KOPT-K1 (cell line): Measurements from ENCODE around the gene GTF2I.
"Not testable (repeated sequence)": the region's sequence is repeated elsewhere in the genome, so short reads cannot be mapped to it uniquely, and the experiment has no call there.

Experiments
- H3K27ac ChIP-seq: fragments of 200-600 bp; sonication (generic); 2 replicates; pipeline ENCODE4 v1.5.1; 2016; ENCODE audit warnings: antibody characterized with exemption, mild to moderate bottlenecking, low read depth, low read length; ENCODE audit not compliant: poor library complexity, severe bottlenecking
- H3K36me3 ChIP-seq: fragments of 200-600 bp; sonication (generic); 2 replicates; pipeline ENCODE4 v1.5.1; 2017; ENCODE audit warnings: antibody characterized with exemption, mild to moderate bottlenecking, low read length, moderate library complexity; ENCODE audit not compliant: insufficient read depth
- H3K9me3 ChIP-seq: fragments of 200-600 bp; sonication (generic); 2 replicates; pipeline ENCODE4 v1.5.1; 2017; ENCODE audit warnings: antibody characterized with exemption, low read length, mild to moderate bottlenecking; ENCODE audit not compliant: insufficient read depth, poor library complexity, severe bottlenecking

Gene GTF2I

GRCh38 chr7:74770062-74770461 lies 112.5 kb downstream of the GTF2I start:
- H3K36me3 ChIP-seq, H3K27ac ChIP-seq, H3K9me3 ChIP-seq: not testable (repeated sequence)

GRCh38 chr7:74772093-74772492 lies 114.6 kb downstream of the GTF2I start:
- not testable (repeated sequence) for H3K9me3 ChIP-seq, H3K36me3 ChIP-seq, H3K27ac ChIP-seq

GRCh38 chr7:74773760-74774750 lies 116.5 kb downstream of the GTF2I start, which contains the start of gene NCF1:
Gene NCF1, plus strand, starts transcription at chr7:74774011. Its CDS starts 21 bp downstream, at chr7:74774032.
- not testable (repeated sequence) for H3K27ac ChIP-seq, H3K9me3 ChIP-seq

GRCh38 chr7:74775111-74775510 lies 117.6 kb downstream of the GTF2I start:
- not testable (repeated sequence) for H3K27ac ChIP-seq, H3K36me3 ChIP-seq, H3K9me3 ChIP-seq

More at GRCh38 chr7:74773760-74774750, 116.5 kb downstream of the GTF2I start, which contains the start of gene NCF1:
- H3K36me3 ChIP-seq, result not testable (repeated sequence)

GRCh38 chr7:74779053-74779452 lies 121.5 kb downstream of the GTF2I start:
- H3K27ac ChIP-seq, H3K9me3 ChIP-seq, H3K36me3 ChIP-seq: not testable (repeated sequence)

GRCh38 chr7:74781746-74782145 lies 124.2 kb downstream of the GTF2I start:
- not testable (repeated sequence) for H3K27ac ChIP-seq, H3K36me3 ChIP-seq, H3K9me3 ChIP-seq

- not testable (repeated sequence) for H3K36me3 ChIP-seq, H3K9me3 ChIP-seq, H3K27ac ChIP-seq
Observed at GRCh38 chr7:74783595-74783994, 126.1 kb downstream of the GTF2I start.

- not testable (repeated sequence) for H3K36me3 ChIP-seq, H3K27ac ChIP-seq, H3K9me3 ChIP-seq
Observed at GRCh38 chr7:74788369-74789150, 131.0 kb downstream of the GTF2I start.

- not testable (repeated sequence) for H3K27ac ChIP-seq, H3K9me3 ChIP-seq, H3K36me3 ChIP-seq
Observed at GRCh38 chr7:74789200-74789736, 131.8 kb downstream of the GTF2I start.

GRCh38 chr7:74797848-74798622 lies 140.5 kb downstream of the GTF2I start:
- not testable (repeated sequence) for H3K36me3 ChIP-seq, H3K27ac ChIP-seq, H3K9me3 ChIP-seq

- not testable (repeated sequence) for H3K36me3 ChIP-seq, H3K27ac ChIP-seq, H3K9me3 ChIP-seq
Observed at GRCh38 chr7:74798644-74799043, 141.1 kb downstream of the GTF2I start.
